Fibroblast of villous mesenchyme (primary cell): ENCODE measurements around the gene GLB1L2. TPM values are rescaled to one million over a fixed set of nuclear protein-coding genes. Genes with fewer than 3 reads are reported as not detected.

ENCODE experiments used
- DNase-seq: peaks from one replicate; pipeline ENCODE4 v3.0.0-alpha.2; 2010; ENCODE audit warnings: low read depth
- H3K4me3 ChIP-seq: 2 replicates; pipeline ENCODE4 v1.5.1; 2011; ENCODE audit warnings: low read depth, mild to moderate bottlenecking, low read length
- CTCF ChIP-seq: IDR thresholded peaks from 2 replicates; pipeline ENCODE4 v1.5.1; 2012; ENCODE audit warnings: low read depth, mild to moderate bottlenecking, low read length; ENCODE audit not compliant: insufficient read depth
- total RNA-seq: library from RNA; depleted of rRNA; stranded (reverse); fragments of >200 nt; gene quantifications from 2 replicates; pipeline ENCODE4 v1.2.3, GENCODE V29; 2012

GLB1L2 gene
- total RNA-seq, 1 donor, result not detected

GRCh38 chr11:134360050-134360835 is 28.5 kb downstream of the GLB1L2 start:
- DNase-seq, result peak; percentile 65
- H3K4me3 ChIP-seq, result no peak overlapping the region
- TF ChIP-seq CTCF, result peak; percentile 83

- H3K4me3 ChIP-seq, result no peak overlapping the region
- DNase-seq, result no peak
- no peak for TF ChIP-seq CTCF
Observed at GRCh38 chr11:134361661-134362060, 29.9 kb downstream of the GLB1L2 start.

DNA sequence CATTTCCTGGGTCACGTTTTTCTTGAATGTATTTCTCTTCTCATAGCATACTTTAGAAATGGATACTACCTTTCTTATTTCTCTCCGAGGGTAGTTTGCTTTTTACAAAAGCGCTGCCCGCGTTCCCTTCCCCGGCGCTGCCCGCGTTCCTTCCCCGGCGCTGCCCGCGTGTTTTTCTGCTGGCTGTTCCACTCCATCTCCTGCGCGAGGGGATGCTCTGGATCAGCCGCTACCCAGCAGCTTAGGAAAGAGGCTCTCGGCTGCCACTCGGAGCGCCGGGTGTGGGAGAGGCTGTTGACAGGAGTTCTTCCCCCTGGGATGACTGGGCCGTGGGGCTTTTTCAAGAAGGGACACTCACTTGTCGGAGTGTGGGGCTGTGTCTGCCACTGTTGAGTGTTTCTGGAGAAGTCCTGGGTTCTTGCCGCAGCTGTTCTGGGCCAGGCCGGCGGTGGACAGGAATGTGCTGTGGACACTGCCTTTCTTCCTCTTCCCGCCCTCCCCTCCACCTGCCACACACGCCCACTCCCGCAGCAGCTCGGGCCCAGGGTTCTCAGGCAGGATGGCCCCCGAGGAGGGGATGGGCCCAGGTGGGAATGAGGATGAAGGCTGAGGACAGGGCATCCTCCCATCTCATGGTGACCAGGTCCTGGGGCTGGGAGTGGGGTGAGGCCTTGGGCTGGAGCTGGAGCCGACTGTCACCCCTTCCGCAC is 30.6 kb downstream of the GLB1L2 start:
- no peak overlapping the region for H3K4me3 ChIP-seq
- no peak for DNase-seq
- no peak for TF ChIP-seq CTCF

- TF ChIP-seq CTCF, result no peak
Observed at GRCh38 chr11:134363161-134363560, 31.4 kb downstream of the GLB1L2 start.

GRCh38 chr11:134363592-134363991 is 31.8 kb downstream of the GLB1L2 start:
- DNase-seq, result no peak
- TF ChIP-seq CTCF, result no peak
- no peak overlapping the region for H3K4me3 ChIP-seq

More at GRCh38 chr11:134363161-134363560, 31.4 kb downstream of the GLB1L2 start:
- no peak for DNase-seq
- no peak overlapping the region for H3K4me3 ChIP-seq

GRCh38 chr11:134364261-134364660 is 32.5 kb downstream of the GLB1L2 start:
- DNase-seq, result no peak
- H3K4me3 ChIP-seq, result no peak overlapping the region
- no peak for TF ChIP-seq CTCF
